Fibroblast of skin of back (primary cell): Measurements from ENCODE around the gene ESPN.

ENCODE experiments used
- DNase-seq: peaks from one replicate; pipeline ENCODE4 v3.0.0-alpha.2; 2013

ESPN gene

DNA sequence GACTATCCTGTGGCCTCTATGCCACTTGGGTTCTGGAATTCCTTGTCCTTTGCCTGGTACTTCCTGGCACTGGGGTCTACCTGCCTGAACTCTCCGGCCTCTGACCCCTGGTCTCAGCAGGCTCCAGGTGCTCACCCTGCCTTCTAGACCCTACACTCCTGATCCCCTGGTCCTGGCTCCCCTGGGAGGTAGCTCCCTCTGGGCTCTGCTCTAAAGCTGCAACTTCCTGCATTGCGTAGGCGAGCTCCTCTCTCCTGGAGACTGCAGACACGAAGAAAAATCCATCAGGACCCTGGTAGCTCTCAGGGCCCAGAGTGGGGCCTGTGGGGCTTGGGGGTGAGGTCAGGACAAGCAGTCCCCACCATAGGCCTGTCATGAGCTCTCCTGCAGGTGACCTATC lies 74.7 kb downstream of the ESPN start:
- DNase-seq = no peak

DNA sequence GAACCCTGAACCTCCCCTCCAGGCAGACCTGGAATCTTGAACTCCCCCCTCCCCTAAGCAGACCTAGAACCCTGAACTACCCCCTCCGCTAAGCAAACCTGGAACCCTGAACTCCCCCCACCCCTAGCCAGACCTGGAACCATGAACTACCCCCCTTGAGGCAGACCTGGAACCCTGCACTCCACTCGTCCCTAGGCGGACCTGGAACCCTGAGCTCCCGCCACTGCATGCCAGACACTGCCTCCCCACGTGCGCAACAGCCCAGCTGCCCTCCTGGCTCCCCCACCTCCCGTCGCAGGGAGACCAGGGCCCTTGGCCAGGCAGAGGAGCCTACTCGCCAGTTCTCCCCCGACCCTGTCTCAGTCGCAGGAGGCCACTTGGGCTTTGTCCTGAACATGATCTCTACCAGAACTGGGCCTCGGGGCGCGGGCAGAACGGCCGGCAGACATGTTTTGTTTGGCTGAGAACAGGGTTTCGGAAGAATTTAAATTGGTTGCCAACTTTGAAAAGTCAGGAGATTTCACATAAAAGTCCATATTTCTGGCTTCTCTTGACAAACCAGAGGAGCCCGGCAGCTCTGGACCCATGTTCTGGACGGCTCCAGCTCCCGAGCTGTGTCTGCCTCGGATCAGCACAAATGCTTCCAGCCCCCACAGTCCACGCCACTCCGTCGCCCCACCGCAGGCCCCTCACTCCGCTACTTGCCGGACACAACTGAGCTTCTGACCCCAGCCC lies 76.1 kb downstream of the ESPN start:
- DNase-seq = no peak

DNA sequence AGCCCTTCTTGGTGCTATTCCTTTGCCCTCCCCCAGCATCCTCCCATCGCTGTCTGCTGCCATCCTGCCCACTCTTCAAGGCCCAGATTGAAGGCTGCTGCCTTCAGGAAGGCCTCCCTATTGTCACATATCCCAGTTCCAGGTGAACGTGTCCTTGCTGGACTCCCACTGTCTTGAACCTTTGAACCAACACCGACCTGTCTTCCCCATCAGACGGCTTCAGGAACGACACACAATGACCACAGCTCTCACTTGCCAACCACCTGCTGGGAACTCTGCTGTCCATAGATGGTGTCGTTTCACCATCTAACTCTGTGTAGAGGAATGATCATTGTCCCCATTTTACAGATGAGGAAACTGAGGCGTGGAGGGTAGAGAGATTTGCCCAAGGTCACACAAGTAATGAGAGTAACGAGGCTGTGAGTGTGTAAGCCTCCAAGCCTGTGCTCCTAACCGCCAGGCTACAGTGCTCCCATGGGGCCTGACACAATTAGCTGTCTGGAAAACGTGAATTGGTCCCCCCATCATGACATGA lies 76.8 kb downstream of the ESPN start:
- DNase-seq = no peak

DNA sequence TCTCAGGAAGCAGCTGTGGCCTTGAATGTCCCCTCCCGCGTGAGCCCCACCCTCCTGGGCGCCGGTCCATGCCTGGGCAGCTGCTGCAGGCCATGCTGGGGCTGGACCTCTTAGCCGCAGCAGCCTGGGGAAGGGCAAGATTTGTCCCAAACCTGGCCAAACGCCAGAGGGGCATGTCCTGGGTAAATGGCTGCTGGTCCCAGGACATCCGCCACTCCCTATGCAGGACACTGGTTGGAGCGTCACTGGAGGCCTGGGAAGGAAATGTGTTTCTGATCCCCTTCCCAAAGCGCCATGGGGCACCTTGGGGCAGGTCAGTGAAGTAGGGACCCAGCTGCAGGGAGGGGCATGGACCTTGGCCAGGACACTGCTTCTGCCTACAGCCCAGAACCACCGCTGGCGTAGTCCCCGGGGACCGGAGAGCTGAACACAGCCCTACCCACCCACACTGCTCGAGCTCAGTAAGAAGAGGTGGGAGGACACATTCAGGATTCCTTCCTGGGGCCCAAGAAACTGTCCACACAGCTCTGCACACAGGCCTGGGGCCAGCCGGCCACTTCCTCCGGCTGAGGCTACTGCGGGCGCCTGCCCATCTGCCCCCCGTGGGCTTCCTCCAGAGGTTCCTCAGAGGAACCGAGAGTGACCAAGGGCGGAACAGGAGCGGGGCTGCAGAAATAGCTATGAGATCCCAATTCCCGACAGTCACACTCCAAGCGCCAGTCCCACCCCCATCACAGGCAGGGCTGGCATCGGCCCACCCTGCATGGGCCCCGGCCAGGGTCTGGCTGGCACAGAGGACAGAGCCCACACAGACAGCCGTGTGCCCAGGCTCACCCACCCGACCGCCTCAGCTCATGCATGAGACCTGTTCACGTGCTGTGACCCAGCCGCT lies 77.7 kb downstream of the ESPN start:
- no peak for DNase-seq

DNA sequence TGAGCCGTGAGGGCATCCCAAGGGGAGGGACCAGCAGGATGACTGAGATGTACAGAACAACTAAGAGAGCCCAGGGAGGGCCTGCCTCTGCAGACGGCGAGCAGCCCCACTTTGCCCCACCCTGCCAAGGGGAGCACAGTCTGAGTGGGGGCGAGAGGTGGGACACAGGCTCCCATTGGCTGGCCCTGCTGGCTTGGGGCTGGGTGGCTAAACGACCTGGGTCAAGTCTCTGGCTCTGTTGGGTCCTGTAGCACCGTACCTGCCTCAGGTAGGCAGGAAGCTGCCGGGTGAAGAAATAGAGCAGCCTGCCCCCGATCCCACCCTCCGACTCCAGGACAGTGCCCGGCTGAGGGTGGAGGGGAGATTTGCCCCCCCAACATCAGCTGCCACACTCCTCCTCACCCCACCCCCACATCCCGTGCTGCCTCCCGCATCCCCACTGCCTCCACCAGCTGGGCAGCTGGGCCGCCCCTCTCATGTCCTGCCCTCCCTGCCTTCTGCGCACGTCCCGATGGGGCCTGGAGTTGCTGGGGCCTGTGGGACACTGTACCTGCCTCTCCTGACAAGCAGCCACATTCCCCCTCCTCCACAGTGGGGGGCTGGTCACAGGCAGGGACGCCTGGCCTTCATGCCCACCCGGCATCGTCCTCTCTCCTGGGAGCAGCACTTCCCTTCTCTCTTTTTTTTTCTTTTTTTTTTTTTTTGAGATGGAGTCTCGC lies 79.5 kb downstream of the ESPN start:
- no peak for DNase-seq

DNA sequence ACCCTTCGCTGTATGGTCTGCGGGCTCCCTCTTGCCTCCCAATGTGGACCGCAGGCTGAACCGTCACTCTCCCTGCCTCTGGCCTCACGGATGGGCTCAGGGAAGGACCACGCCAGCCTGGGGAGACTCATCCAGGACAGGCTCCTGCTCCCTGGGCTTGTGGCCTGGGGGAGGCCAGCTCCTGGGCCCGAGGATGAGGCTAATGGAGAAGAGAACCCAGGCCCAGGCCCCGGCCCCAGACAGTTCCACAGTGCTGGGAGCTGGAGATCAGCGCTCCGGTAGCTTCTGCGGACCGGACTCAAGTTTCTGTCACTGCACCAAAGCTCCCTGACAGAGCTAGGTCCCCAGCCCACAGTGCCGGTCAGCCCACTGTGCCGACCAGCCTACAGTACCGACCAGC lies 80.3 kb downstream of the ESPN start:
- DNase-seq = no peak

DNA sequence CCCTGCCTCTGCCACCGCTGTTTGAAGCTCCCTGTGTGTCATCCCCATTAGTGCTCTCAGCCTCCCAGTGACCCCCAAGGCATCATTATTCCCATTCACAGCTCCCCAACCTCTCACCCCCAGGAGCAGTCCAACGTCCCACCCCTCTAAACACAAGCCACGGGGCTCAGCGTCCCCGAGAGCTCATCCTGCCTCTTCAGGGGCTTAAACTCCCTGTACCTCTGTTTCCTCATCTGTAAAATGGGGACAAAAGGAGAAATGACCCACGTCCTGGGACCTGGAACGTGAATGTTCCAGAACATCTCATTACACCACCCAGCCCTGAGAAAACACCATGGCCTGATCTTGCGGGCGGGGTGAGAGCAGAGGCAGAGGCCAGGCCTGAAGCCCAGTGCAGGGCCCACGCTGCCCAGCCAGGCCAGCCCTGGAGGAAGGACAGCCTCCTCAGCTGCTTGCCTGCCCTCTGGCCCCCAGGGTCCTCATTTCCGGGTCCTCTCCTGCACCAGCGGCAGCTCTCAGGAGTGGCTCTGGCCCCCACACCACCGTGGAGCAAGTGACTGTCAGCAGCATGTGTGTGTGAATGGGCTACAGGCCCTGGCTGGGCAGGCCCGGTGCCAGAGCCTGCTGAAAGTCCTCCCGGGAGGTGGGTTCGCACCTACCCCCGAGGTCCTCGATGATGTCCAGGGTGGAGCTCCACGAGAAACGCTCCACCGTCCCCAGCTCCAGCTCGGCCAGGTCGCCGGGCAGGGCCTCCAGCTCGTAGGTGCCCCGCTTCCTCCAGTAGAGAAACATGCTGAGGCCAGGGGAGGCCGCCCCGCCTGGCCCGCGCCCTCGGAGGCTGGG lies 81.0 kb downstream of the ESPN start:
- DNase-seq = no peak

DNA sequence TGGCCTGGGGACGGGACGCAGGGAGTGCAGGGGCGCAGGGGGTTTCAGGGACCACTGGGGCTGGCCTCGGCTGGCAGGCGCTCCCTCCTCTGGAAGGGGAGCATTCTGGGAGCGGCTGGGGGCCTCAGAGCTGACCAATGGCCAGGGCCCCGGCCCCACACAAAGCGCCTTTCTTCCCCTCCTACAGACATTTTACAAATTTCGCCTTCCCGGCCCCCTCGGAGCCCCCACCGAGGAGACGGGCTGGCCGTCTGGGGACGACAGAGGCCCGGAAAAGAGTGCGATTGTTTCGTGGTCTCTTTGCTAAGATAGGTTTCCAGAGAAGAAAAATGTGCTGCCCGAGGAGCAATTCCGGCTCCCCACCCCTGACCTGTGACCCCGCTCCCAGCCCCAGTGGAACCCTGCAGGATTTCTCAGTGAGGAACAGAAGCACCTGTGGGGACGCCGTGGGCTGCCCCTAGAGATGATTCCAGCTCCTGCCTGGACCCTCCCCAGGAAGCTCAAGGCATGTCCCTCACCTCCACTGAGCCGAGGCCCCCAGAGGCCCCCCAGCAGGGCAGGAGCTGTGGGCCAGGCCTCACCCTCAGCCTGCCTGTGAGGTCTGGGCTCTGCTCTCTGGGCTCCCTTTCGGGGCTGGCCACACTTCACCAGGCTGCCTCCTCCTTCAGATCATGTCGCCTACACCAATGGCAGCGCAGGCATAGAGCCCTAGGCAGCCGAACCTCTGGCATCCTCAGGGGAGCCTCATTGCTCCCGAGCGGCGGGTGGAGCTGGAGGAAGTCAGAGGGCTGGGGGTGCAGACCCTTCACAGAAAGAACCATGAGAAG lies 81.8 kb downstream of the ESPN start:
- DNase-seq = no peak

DNA sequence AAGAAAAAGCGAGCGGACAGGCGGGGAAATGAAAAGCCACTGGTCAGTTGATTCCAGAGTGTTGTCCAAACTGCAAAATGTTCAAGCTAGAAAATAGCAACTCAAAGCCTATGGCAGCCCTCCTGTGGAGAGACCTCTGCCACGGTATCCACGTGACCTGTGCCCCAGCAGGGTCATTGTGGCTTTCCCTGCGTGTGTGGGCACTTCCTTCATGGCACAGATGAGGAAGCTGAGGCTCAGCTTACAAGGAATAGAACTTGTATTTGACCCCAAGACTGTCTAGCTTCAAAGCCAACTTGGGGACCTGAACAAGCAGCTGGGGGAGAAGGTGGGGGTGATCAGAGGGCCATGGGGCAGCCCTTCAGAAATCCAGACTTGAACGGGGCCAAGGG lies 82.5 kb downstream of the ESPN start:
- no peak for DNase-seq

DNA sequence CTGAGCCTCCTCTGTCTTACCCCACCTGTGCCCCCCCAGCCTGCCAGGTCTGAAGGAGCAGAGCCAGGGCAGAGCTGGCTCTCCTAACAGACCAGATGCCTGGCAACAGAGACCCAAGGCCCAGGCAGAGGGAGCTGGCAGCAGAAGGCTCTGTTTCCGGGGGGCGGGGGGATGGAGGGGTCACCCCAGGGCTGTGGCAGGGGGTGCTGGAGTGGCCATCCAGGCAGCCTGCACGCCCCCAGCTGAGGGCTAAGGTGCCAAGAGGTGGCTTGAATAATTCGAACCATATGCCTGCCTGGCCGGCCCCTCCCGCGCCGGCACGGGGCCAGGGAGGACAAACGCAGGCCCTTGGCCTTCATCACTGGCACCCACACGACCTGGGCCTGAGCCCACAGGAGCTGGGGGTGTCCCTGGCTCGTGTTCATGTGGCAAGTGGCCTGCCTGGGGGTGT lies 82.9 kb downstream of the ESPN start:
- DNase-seq = no peak

DNA sequence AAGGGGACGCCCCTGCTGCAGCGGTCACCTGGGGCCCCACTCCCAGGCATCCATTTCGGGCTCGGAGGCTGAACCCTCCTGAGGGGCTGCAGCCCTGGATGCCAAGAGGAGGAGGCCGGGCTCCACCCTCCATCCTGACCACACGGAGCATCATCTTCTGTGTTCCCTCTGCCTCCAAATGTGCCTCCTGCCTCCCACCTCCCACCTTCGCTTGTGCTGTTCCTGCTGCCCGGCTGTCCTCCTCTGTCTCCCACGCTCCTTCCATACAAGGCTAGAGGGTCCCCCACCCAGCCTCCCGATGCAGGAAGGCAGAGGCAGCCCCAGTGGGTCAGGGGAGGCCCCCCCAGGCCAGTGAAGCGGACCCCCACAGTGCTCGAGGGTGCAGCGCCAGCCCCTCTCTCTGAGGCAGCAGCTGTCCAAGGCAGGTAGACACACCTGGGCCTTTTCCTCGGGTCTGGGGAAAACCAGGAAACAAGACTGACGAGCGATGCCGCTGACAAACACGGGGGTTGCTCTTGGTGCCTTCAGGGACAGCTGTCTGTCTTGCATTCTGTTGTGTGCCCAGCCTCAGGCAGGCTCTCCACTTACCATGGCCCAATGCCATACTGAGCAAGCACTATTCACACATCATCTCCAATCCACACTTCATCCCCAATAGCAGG lies 83.7 kb downstream of the ESPN start:
- DNase-seq = no peak

DNA sequence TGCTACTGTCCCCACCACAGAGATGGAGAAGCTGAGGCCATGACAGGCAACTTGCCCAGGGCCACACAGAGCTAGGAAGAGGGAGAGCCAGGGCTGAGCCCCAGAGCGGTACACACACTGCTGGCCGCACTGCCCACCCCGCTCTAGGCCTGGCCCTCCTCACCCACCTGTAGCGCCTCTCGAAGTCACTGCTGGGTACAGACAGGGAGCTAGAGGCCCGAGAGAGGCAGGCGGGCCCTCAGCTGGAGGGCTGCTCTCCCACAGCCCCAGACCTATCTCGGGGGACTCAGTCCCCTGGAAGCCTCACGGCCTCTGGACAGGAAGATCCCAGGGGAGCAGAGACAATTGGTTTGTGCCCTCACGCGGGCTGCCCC lies 84.2 kb downstream of the ESPN start:
- no peak for DNase-seq

DNA sequence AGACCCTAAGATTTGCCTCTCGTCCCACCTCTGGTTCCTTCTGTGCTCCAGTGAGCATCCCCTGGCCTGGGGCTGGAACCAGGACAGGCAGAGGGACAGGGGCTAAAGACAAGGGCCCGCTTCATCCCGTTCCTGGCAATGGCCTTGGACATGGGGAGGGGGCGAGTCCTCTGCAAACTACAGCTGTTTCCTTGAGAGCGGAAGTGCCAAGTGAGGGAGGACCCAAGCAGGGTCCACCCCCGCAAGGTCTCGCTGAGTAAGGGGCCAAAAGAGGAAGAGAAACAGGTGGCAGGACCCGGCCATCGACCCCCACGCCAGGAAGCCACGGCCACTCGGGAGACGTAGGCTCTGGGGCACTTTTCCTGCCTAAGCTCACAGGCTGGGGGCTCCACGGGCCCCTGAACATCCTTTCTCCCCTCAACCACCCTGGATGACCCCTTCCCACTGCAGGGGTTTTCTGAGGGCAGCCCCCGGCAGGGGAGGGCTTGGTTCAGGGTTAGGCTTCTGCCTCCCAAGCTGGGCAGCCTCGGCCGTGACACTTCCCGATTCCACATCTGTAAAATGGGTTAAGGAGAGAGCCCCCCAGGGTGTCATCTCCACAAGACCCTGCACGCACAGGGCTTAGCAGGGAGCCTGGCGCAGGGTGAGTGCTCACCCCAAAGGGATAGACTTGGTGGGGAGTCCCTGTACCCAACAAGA lies 84.8 kb downstream of the ESPN start:
- DNase-seq = no peak

DNA sequence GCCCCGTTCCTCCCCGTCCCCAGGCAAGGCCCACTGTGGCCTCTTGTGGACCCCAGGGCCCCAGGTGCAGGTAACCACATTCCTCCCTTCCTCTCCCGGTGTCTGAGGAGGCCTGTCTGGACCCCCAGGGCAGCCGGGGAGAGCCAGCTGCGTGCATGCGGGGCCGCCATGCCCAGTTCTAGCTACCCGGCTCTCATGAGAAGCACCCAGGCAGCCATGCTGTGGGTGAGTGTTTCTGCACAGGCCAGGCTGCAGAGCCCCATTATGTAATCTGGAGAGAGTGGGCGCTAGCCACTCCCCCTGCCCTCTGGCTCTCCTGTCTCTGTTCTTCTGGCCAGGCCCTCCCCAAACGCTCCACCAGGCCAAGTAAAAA lies 85.3 kb downstream of the ESPN start:
- no peak for DNase-seq

DNA sequence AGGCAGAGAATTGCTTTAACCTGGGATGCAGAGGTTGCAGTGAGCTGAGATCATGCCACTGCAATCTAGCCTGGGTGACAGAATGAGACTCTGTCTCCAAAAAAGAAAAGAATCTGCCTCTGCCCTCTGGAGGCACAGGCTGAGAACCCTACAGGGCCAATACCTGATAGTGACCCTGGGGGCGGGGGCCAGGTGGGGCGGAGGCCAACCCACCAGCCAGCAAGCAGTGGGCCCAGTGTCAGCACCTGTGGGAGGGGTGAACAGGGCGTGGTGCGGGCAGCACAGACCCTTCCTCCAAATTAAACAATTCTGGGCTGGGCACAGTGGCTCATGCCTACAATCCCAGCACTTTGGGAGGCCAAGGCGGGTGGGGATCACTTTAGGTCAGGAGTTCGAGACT lies 85.9 kb downstream of the ESPN start:
- no peak for DNase-seq
